Measurements from ENCODE around the gene KCNJ10.

DNA sequence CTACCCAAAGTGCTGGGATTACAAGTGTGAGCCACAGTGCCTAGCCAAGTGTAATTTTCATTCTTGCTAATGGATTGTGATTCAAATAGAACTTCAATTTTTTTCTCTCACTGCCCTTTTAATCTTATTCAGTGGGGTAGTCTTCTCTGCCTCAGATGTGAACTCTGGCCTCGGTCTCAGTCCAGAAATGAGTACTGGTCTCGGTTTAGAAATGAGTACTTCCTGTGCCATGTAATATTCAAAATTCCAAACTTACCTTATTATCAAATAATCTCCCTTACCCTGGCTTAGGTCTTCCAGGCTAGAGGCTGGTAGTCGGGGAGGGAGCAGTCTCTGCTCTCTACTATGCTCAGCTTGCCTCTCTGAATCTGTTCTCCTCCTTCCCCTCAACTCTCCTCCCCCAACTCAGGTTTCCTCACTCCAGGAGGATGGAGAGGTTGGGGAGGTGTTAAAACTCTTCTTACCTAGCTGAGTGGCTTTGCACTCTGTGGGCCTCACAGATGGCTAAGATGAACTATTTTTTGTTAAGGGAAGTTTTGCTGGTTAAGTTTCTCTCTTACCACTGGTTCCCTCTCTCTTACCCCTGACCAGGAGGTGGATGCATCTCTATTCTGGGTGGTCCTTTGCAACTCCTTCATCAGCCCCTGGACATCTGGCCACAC is 111.1 kb downstream of the KCNJ10 start:
- TF ChIP-seq, protein P1, sequence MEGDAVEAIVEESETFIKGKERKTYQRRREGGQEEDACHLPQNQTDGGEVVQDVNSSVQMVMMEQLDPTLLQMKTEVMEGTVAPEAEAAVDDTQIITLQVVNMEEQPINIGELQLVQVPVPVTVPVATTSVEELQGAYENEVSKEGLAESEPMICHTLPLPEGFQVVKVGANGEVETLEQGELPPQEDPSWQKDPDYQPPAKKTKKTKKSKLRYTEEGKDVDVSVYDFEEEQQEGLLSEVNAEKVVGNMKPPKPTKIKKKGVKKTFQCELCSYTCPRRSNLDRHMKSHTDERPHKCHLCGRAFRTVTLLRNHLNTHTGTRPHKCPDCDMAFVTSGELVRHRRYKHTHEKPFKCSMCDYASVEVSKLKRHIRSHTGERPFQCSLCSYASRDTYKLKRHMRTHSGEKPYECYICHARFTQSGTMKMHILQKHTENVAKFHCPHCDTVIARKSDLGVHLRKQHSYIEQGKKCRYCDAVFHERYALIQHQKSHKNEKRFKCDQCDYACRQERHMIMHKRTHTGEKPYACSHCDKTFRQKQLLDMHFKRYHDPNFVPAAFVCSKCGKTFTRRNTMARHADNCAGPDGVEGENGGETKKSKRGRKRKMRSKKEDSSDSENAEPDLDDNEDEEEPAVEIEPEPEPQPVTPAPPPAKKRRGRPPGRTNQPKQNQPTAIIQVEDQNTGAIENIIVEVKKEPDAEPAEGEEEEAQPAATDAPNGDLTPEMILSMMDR (IDR thresholded peaks at IDR 0.05): no peak
- no peak for TF ChIP-seq POLR2A (IDR thresholded peaks at IDR 0.05)

Data from right lobe of liver (tissue), 4 donors.